Spleen (tissue), 11 donors: ENCODE results near the gene TAF4. TPM values are rescaled to one million over a fixed set of nuclear protein-coding genes. Genes with fewer than 3 reads are reported as not detected.

ENCODE experiments used
- DNase-seq: peaks from one replicate; pipeline ENCODE4 v3.0.0-alpha.2; 2020
- H3K27ac ChIP-seq, 8 donors: fragments of 200-600 bp; sonication (generic) in 7 of 8; 1 replicate in 4 of 8; 2 replicates in 4 of 8; pipeline versions ENCODE4 v1.5.0 to v1.8.0; 2016 to 2021; ENCODE audit warnings: inconsistent platforms in 4 of 8, mild to moderate bottlenecking in 4 of 8, moderate library complexity in 1 of 8
- H3K27me3 ChIP-seq, 7 donors: fragments of 200-600 bp; sonication (generic) in 6 of 7; replicated peaks in 1 of 7; 1 replicate in 4 of 7; 2 replicates in 3 of 7; pipeline versions ENCODE4 v1.5.0 to v1.8.0; 2016 to 2021; ENCODE audit warnings: inconsistent platforms in 3 of 7, mild to moderate bottlenecking in 1 of 7
- H3K36me3 ChIP-seq, 6 donors: fragments of 200-600 bp; sonication (generic) in 5 of 6; 1 replicate in 4 of 6; 2 replicates in 2 of 6; pipeline versions ENCODE4 v1.5.0 to v1.8.0; 2016 to 2021; ENCODE audit warnings: inconsistent platforms in 2 of 6
- H3K4me1 ChIP-seq, 6 donors: fragments of 200-600 bp; sonication (generic) in 5 of 6; 1 replicate in 3 of 6; 2 replicates in 3 of 6; pipeline versions ENCODE4 v1.5.0 to v1.8.0; 2016 to 2021; ENCODE audit warnings: inconsistent platforms in 3 of 6
- H3K4me3 ChIP-seq, 8 donors: fragments of 200-600 bp; sonication (generic) in 7 of 8; 1 replicate in 4 of 8; 2 replicates in 4 of 8; pipeline versions ENCODE4 v1.5.0 to v1.8.0; 2016 to 2021; ENCODE audit warnings: inconsistent platforms in 4 of 8, mild to moderate bottlenecking in 4 of 8, moderate library complexity in 2 of 8
- H3K9me3 ChIP-seq, 8 donors: fragments of 200-600 bp; sonication (generic) in 7 of 8; 1 replicate in 4 of 8; 2 replicates in 4 of 8; pipeline versions ENCODE4 v1.5.0 to v1.8.0; 2016 to 2021; ENCODE audit warnings: inconsistent platforms in 4 of 8
- POLR2A ChIP-seq, 3 donors: fragments of 450-650 bp; IDR thresholded peaks; one replicate each; pipeline ENCODE4 v1.5.1; 2017; ENCODE audit warnings: antibody characterized with exemption in 3 of 3, mild to moderate bottlenecking in 1 of 3
- POLR2AphosphoS5 ChIP-seq, 3 donors: sonication (generic); formaldehyde crosslinking; IDR thresholded peaks; one replicate each; pipeline ENCODE4 v1.5.1; 2017; ENCODE audit warnings: antibody characterized with exemption in 3 of 3
- WGBS, 5 donors: extraction: QIAGEN DNeasy Blood & Tissue Kit in 3 of 5; methylation state at CpG; one replicate each; pipeline versions ENCODE4 v1.1.5 to v1.1.7; 2013 to 2018; 5-methylcytosine and 5-hydroxymethylcytosine counted together
- intact Hi-C: fragments of 100-400 bp; cut with DNase I; formaldehyde crosslinking; loops from one replicate; pipeline ENCODE4 v1.15.0; 2023; ENCODE audit warnings: low total_unique reads
- polyA plus RNA-seq, 3 donors: library from polyadenylated mRNA; stranded (reverse); fragments of 200-250 nt; gene quantifications; one replicate each; pipeline ENCODE4 v1.2.1, GENCODE V29; 2013
- total RNA-seq, 7 donors: library from RNA; depleted of rRNA in 3 of 7; stranded (reverse); fragments of >200 nt in 3 of 7; fragmentation: NEBNext Ultra II Directional in 4 of 7; extraction: Animal tissue kit (Norgen Biotek cat#: 25700) in 4 of 7; gene quantifications; one replicate each; pipeline versions ENCODE4 v1.1.0 to v1.2.1, GENCODE V29; 2016 to 2021
- TF ChIP-seq, protein P1 (sequence below), 11 experiments: fragments of 200-600 bp in 7 of 11; fragments of 450-650 bp in 4 of 11; sonication (generic) in 4 of 11; IDR thresholded peaks in 8 of 11; conservative IDR thresholded peaks in 3 of 11; 1 replicate in 7 of 11; 2 replicates in 4 of 11; pipeline versions ENCODE4 v1.4.0 to v1.8.0; 2016 to 2021; ENCODE audit warnings: antibody characterized with exemption in 11 of 11, inconsistent platforms in 4 of 11, mild to moderate bottlenecking in 1 of 11
- donor health status: healthy with polysubstance abuse.
- donor health status: DM: no; HTN: no; CAD: no; lungs with moderate emphysema.
- donor health status: DM: no; HTN: no; CAD: no.
- donor health status: Bipolar disorder and iron deficiency.
- donor health status: healthy.
- donor health status: DM: no; HTN: no; CAD: no.
- donor health status: DM: yes; HTN: yes; CAD: no.

Gene TAF4
- total and polyA plus RNA-seq, 10 donors = 4.3 to 28.3 (median 16.5) TPM

DNA sequence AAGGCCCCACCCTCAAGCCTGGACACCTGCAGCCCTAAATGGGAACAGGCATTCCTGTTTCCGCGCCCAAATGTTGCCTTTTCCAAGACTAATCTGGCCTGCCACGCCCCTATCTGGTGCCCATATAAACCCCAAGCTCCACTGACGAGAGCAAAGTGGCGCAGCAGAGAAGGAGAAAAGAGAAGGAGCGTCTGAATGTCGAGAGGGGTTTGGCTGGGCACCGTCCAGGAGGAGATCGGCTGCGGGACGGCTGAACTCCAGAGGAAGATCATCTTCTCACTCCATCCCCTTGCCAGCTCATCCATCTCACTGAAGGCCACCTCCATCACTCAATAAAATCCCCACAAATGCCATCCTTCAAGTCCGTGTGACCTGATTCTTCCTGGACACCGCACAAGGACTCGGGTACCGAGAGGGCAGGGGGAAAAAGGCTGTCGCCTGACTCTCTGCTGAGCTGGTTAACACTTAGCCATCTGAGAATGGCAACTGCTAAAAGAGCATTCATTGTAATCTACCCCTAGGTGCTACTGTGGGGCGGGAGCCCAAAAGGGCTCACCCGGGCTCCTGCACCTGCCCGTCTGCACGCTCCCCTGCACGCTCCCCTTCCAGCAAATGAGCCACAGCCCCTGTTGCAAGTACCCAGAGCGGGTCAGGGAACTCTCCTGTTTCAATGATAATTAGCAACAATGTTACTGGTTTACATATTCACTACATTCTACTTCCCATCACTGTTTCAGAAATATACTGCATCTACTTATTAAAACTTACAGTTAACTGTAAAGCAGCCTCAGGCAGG lies 23.5 kb downstream of the TAF4 start:
- peaks cover 0 to 58% (median 41%) of the 10 kb centered on the region in 6 donors for H3K4me1 ChIP-seq
- H3K36me3 ChIP-seq = no peaks in the 10 kb centered on the region
- TF ChIP-seq POLR2AphosphoS5 (IDR thresholded peaks at IDR 0.05) (no peak), POLR2A (IDR thresholded peaks at IDR 0.05) (no peak)
- TF ChIP-seq, protein P1, sequence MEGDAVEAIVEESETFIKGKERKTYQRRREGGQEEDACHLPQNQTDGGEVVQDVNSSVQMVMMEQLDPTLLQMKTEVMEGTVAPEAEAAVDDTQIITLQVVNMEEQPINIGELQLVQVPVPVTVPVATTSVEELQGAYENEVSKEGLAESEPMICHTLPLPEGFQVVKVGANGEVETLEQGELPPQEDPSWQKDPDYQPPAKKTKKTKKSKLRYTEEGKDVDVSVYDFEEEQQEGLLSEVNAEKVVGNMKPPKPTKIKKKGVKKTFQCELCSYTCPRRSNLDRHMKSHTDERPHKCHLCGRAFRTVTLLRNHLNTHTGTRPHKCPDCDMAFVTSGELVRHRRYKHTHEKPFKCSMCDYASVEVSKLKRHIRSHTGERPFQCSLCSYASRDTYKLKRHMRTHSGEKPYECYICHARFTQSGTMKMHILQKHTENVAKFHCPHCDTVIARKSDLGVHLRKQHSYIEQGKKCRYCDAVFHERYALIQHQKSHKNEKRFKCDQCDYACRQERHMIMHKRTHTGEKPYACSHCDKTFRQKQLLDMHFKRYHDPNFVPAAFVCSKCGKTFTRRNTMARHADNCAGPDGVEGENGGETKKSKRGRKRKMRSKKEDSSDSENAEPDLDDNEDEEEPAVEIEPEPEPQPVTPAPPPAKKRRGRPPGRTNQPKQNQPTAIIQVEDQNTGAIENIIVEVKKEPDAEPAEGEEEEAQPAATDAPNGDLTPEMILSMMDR (IDR thresholded peaks at IDR 0.05 in 8 of 11, conservative IDR thresholded peaks at IDR 0.05 in 3 of 11) = no peak
- no peaks in the 10 kb centered on the region for H3K27me3 ChIP-seq
- H3K27ac ChIP-seq = peak overlapping the region in 2 of 8 donors; percentile 10 to 29
- no peak overlapping the region for H3K4me3 ChIP-seq
- no peaks in the 10 kb centered on the region for H3K9me3 ChIP-seq
- WGBS, 5 donors = 86 to 94% (median 92%) methylated on average over 20 to 22 of the region's 22 CpGs
- peak; percentile 43 for DNase-seq
- intact Hi-C loops = no loop called here

DNA sequence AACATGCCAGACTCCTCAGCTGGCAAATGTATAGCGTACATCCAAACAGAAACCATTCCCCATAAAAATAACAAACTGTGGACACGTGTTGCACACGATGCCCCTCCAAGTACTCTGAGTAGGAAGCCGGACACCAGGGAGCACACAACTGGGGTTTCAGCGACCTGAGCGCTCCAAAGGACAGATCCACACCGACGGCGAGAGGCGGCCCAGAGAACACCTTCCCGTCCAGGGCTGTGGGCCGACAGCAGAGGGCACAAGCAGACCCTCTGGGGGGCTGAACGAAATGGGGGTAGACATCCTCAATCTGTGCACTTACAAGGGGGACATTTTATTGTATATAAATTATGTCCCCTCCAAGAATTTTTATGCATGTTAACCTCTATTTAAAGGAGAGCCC lies 24.7 kb downstream of the TAF4 start:
- Histone ChIP-seq H3K9me3 (no peaks in the 10 kb centered on the region), H3K4me1 (peaks cover 0 to 55% (median 40%) of the 10 kb centered on the region in 6 donors), H3K27me3 (no peaks in the 10 kb centered on the region), H3K36me3 (no peaks in the 10 kb centered on the region), H3K4me3 (no peak overlapping the region), H3K27ac (no peak overlapping the region)
- 95 to 97% (median 96%) methylated on average over 13 of the region's 13 CpGs for WGBS, 5 donors
- TF ChIP-seq POLR2A (IDR thresholded peaks at IDR 0.05) (no peak), POLR2AphosphoS5 (IDR thresholded peaks at IDR 0.05) (no peak)
- TF ChIP-seq, protein P1 (IDR thresholded peaks at IDR 0.05 in 8 of 11, conservative IDR thresholded peaks at IDR 0.05 in 3 of 11) = no peak
- intact Hi-C loops = no loop called here
- peak; percentile 38 for DNase-seq

DNA sequence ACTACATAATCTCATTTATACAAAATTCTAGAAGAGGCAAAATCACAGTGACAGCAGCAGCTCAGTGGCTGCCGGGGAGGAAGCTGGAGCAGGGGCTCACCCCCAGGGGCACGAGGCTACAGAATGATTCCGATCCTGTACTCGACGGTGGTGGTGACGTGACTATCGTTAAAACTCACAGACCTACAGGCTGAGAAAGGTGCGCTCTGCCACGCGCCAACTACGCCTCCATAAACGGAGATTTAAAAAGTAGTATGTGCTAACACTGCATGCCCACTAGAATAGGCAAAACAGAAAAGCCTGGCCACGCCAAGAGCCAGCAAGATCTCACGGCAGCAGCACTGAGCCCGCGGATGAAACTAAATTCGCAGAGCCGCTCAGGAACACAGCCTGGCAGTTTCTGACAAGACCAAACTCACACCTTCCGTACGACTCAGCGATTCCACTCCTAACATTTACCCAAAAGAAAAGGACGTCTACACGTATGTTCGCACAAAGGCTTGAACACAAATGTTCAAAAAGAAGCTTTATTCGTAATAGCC lies 25.2 kb downstream of the TAF4 start:
- peaks cover 0 to 52% (median 38%) of the 10 kb centered on the region in 6 donors for H3K4me1 ChIP-seq
- DNase-seq = peak; percentile 31
- no peaks in the 10 kb centered on the region for H3K36me3 ChIP-seq
- intact Hi-C loops = no loop called here
- TF ChIP-seq POLR2AphosphoS5 (IDR thresholded peaks at IDR 0.05) = no peak
- TF ChIP-seq, protein P1 (IDR thresholded peaks at IDR 0.05 in 8 of 11, conservative IDR thresholded peaks at IDR 0.05 in 3 of 11) = no peak
- TF ChIP-seq POLR2A (IDR thresholded peaks at IDR 0.05) = no peak
- no peak overlapping the region for H3K27ac ChIP-seq
- no peaks in the 10 kb centered on the region for H3K27me3 ChIP-seq
- no peak overlapping the region for H3K4me3 ChIP-seq
- 89 to 97% (median 94%) methylated on average over 25 of the region's 25 CpGs for WGBS, 5 donors
- H3K9me3 ChIP-seq = no peaks in the 10 kb centered on the region

DNA sequence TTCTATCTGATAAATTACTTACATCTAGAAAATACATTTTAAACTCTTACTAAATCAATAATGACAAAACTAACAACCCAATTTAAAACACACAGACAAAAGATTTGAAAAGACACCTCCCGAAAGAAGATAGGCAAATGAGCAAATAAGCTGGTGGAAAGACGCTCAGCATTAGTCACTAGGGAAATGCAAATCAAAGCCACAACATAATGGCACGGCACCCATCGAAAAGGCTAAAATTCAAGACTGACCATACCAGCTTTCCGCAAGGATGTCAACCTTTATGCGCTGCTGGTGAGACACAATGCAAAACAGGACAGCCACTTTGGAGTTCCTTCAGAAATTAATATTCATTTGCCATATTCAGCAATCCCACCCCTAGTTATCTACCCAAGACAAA lies 25.9 kb downstream of the TAF4 start:
- intact Hi-C loops = no loop called here
- no peak for DNase-seq
- Histone ChIP-seq H3K36me3 (no peaks in the 10 kb centered on the region), H3K9me3 (no peaks in the 10 kb centered on the region), H3K27ac (no peak overlapping the region), H3K4me1 (peaks cover 0 to 45% (median 31%) of the 10 kb centered on the region in 6 donors), H3K27me3 (no peaks in the 10 kb centered on the region), H3K4me3 (no peak overlapping the region)
- 79 to 89% (median 81%) methylated on average over 6 of the region's 6 CpGs for WGBS, 5 donors
- no peak for TF ChIP-seq POLR2AphosphoS5 (IDR thresholded peaks at IDR 0.05)
- TF ChIP-seq, protein P1 (IDR thresholded peaks at IDR 0.05 in 8 of 11, conservative IDR thresholded peaks at IDR 0.05 in 3 of 11) = no peak
- no peak for TF ChIP-seq POLR2A (IDR thresholded peaks at IDR 0.05)
